GM23338 (cell line): ENCODE results near the gene PTPRS. TPM values are rescaled to one million over a fixed set of nuclear protein-coding genes. Genes with fewer than 3 reads are reported as not detected.

Source experiments
- ATAC-seq: fragments of 200-7000 bp; cut with Tn5 transposase; 3 replicates; pipeline ENCODE4 v1.9.1; 2020
- DNase-seq: peaks from one replicate; pipeline ENCODE4 v3.0.0-alpha.2; 2015; ENCODE audit warnings: low spot score
- H2AFZ ChIP-seq: fragments of 200-600 bp; sonication (generic); 2 replicates; pipeline ENCODE4 v1.8.0; 2016; ENCODE audit warnings: antibody characterized with exemption, mild to moderate bottlenecking, moderate library complexity
- H3F3A ChIP-seq: fragments of 200-600 bp; sonication (generic); replicated peaks from 2 replicates; pipeline ENCODE4 v1.8.0; 2017; ENCODE audit warnings: antibody characterized with exemption, mixed run types, low read depth
- H3K27ac ChIP-seq: fragments of 200-600 bp; sonication (generic); 2 replicates; pipeline ENCODE4 v1.6.1; 2016; ENCODE audit warnings: low read depth
- H3K27me3 ChIP-seq: fragments of 200-600 bp; sonication (generic); 2 replicates; pipeline ENCODE4 v1.8.0; 2016; ENCODE audit warnings: mild to moderate bottlenecking, mixed run types, moderate library complexity; ENCODE audit not compliant: insufficient read depth
- H3K36me3 ChIP-seq: fragments of 200-600 bp; sonication (generic); 2 replicates; pipeline ENCODE4 v1.8.0; 2016; ENCODE audit warnings: mild to moderate bottlenecking; ENCODE audit not compliant: insufficient read depth
- H3K4me1 ChIP-seq: fragments of 200-600 bp; sonication (generic); 2 replicates; pipeline ENCODE4 v1.8.0; 2016; ENCODE audit warnings: mild to moderate bottlenecking, moderate library complexity; ENCODE audit not compliant: insufficient read depth
- H3K4me2 ChIP-seq: fragments of 200-600 bp; sonication (generic); 2 replicates; pipeline ENCODE4 v1.7.1; 2017; ENCODE audit warnings: mixed run types
- H3K4me3 ChIP-seq: fragments of 200-600 bp; sonication (generic); 2 replicates; pipeline ENCODE4 v1.6.1; 2016; ENCODE audit warnings: mixed run types
- H3K79me2 ChIP-seq: fragments of 200-600 bp; sonication (generic); replicated peaks from 2 replicates; pipeline ENCODE4 v1.8.0; 2017; ENCODE audit warnings: mild to moderate bottlenecking; ENCODE audit not compliant: insufficient read depth
- H3K9me2 ChIP-seq: fragments of 200-600 bp; sonication (generic); 2 replicates; pipeline ENCODE4 v1.8.0; 2017; ENCODE audit not compliant: insufficient read depth
- H4K20me1 ChIP-seq: fragments of 200-600 bp; sonication (generic); replicated peaks from 2 replicates; pipeline ENCODE4 v1.8.0; 2017; ENCODE audit warnings: mild to moderate bottlenecking; ENCODE audit not compliant: insufficient read depth
- H3K27ac Mint-ChIP-seq: 2 replicates; pipeline ENCODE4 v1.8.0; 2020; ENCODE audit warnings: inconsistent platforms, mild to moderate bottlenecking, moderate library complexity, mixed read lengths
- H3K27me3 Mint-ChIP-seq: 3 replicates; pipeline ENCODE4 v1.8.0; 2022; ENCODE audit warnings: low read depth, mild to moderate bottlenecking, moderate library complexity, mixed read lengths, inconsistent platforms; ENCODE audit not compliant: insufficient read depth, poor library complexity
- H3K36me3 Mint-ChIP-seq: 3 replicates; pipeline ENCODE4 v1.8.0; 2021; ENCODE audit warnings: low read depth, mild to moderate bottlenecking, inconsistent platforms, moderate library complexity, mixed read lengths
- H3K4me1 Mint-ChIP-seq: 3 replicates; pipeline ENCODE4 v1.8.0; 2020; ENCODE audit warnings: mild to moderate bottlenecking, inconsistent platforms, mixed read lengths
- H3K4me3 Mint-ChIP-seq: 3 replicates; pipeline ENCODE4 v1.8.0; 2021; ENCODE audit warnings: moderate library complexity, mild to moderate bottlenecking, inconsistent platforms, mixed read lengths
- H3K9me3 Mint-ChIP-seq: 3 replicates; pipeline ENCODE4 v1.8.0; 2020; ENCODE audit warnings: moderate library complexity, mild to moderate bottlenecking, inconsistent platforms, mixed read lengths
- CREB1 ChIP-seq: fragments of 250-450 bp; sonication (Bioruptor Pico); IDR thresholded peaks from 2 replicates; pipeline ENCODE4 v1.5.0; 2020; ENCODE audit warnings: low read depth, mild to moderate bottlenecking, moderate library complexity
- CTCF ChIP-seq, 2 experiments: fragments of 200-600 bp in 1 of 2; sonication (generic) in 1 of 2; conservative IDR thresholded peaks; 2 replicates each; pipeline versions ENCODE4 v1.5.1 to v1.6.1; 2016 to 2017; ENCODE audit warnings: antibody characterized with exemption in 2 of 2, low read depth in 2 of 2, mild to moderate bottlenecking in 2 of 2, moderate library complexity in 1 of 2
- ETS1 ChIP-seq: IDR thresholded peaks from 2 replicates; pipeline ENCODE4 v1.6.1; 2016; ENCODE audit warnings: antibody characterized with exemption
- EZH2 ChIP-seq: fragments of 200-600 bp; sonication (generic); IDR thresholded peaks from one replicate; pipeline ENCODE4 v1.8.0; 2017; ENCODE audit warnings: antibody characterized with exemption, mild to moderate bottlenecking, low read depth; ENCODE audit not compliant: unreplicated experiment
- EZH2phosphoT487 ChIP-seq: fragments of 200-600 bp; sonication (generic); IDR thresholded peaks from one replicate; pipeline ENCODE4 v1.8.1; 2018; ENCODE audit warnings: antibody characterized with exemption; ENCODE audit not compliant: unreplicated experiment
- JUNB ChIP-seq: IDR thresholded peaks from one replicate; pipeline ENCODE4 v1.6.1; 2016; ENCODE audit warnings: antibody characterized with exemption; ENCODE audit not compliant: unreplicated experiment
- NANOG ChIP-seq: IDR thresholded peaks from 2 replicates; pipeline ENCODE4 v1.6.1; 2016; ENCODE audit warnings: antibody characterized with exemption, borderline replicate concordance
- POLR2AphosphoS5 ChIP-seq: IDR thresholded peaks from 2 replicates; pipeline ENCODE4 v1.6.1; 2016; ENCODE audit warnings: antibody characterized with exemption, low read depth
- REST ChIP-seq: IDR thresholded peaks from one replicate; pipeline ENCODE4 v1.6.1; 2018; ENCODE audit warnings: antibody characterized with exemption; ENCODE audit not compliant: unreplicated experiment
- STAT1 ChIP-seq: IDR thresholded peaks from one replicate; pipeline ENCODE4 v1.6.1; 2016; ENCODE audit warnings: antibody characterized with exemption; ENCODE audit not compliant: unreplicated experiment
- ZNF114 ChIP-seq: fragments of 250-450 bp; sonication (Bioruptor Pico); IDR thresholded peaks from 2 replicates; pipeline ENCODE4 v1.5.0; 2020; ENCODE audit warnings: mild to moderate bottlenecking, moderate library complexity
- ZNF331 ChIP-seq: fragments of 250-450 bp; sonication (Bioruptor Pico); IDR thresholded peaks from 2 replicates; pipeline ENCODE4 v1.5.0; 2020; ENCODE audit warnings: low read depth, mild to moderate bottlenecking, moderate library complexity
- polyA plus RNA-seq: library from polyadenylated mRNA; unstranded; fragments of >200 nt; fragmentation: Nextera tagmentation; extraction: Ambion mirVana; gene quantifications from 2 replicates; pipeline ENCODE4 v1.2.1, GENCODE V29; 2016
- total RNA-seq: library from RNA; depleted of rRNA; stranded (reverse); fragments of >200 nt; shearing (Covaris generic); gene quantifications from 2 replicates; pipeline ENCODE4 v1.2.3, GENCODE V29; 2014

The PTPRS gene
- total and polyA plus RNA-seq, 2 experiments from 2014 or later, result 20.7 to 290 TPM

- Histone ChIP-seq H3K27ac (no peak overlapping the region), H3F3A (0 out of 2 replicates have a peak, but pooled peaks cover 6% of the 10 kb centered on the region), H3K36me3 (no peaks in the 10 kb centered on the region), H4K20me1 (peaks cover 47% of the 10 kb centered on the region), H2AFZ (no peak overlapping the region), H3K9me2 (no peaks in the 10 kb centered on the region), H3K27me3 (peaks cover 19% of the 10 kb centered on the region), H3K4me2 (peak overlapping the region; percentile 99), H3K79me2 (peaks cover 64% of the 10 kb centered on the region), H3K4me3 (peak overlapping the region; percentile 88), H3K4me1 (peaks cover 33% of the 10 kb centered on the region)
- TF ChIP-seq REST, result no peak
- TF ChIP-seq EZH2, result no peak
- no peak for TF ChIP-seq POLR2AphosphoS5
- TF ChIP-seq CTCF (conservative IDR thresholded peaks at IDR 0.05; ENCODE audit: low read depth in 2 of 2), result no peak
- no peak for TF ChIP-seq STAT1
- no peak for TF ChIP-seq CREB1 (CRISPR knock-in tag)
- no peak for TF ChIP-seq EZH2phosphoT487
- TF ChIP-seq ZNF114 (CRISPR knock-in tag), result no peak
- TF ChIP-seq ZNF331 (CRISPR knock-in tag), result no peak
- no peak for TF ChIP-seq ETS1
- TF ChIP-seq NANOG, result no peak
- TF ChIP-seq JUNB, result no peak
- Mint-ChIP-seq H3K9me3 (peaks cover 10% of the 10 kb centered on the region), H3K4me1 (peaks cover 36% of the 10 kb centered on the region), H3K27me3 (peaks cover 36% of the 10 kb centered on the region), H3K4me3 (peak overlapping the region; percentile 92), H3K27ac (no peak overlapping the region), H3K36me3 (peaks cover 9% of the 10 kb centered on the region)
- DNase-seq, result no peak
- no peak for ATAC-seq
Measured at GRCh38 chr19:5337708-5338655, 2.6 kb downstream of the PTPRS start.
